GM18519 (cell line): ENCODE data around the gene PHACTR1.
"Not testable (repeated sequence)": the region's sequence is repeated elsewhere in the genome, so short reads cannot be mapped to it uniquely, and the experiment has no call there.

Experiments
- ATAC-seq: cut with Tn5 transposase; IDR thresholded peaks from one replicate; pipeline ENCODE4 v1.9.1; 2021; ENCODE audit warnings: mild to moderate bottlenecking, moderate library complexity; ENCODE audit not compliant: unreplicated experiment, low FRiP score

PHACTR1 gene

GRCh38 chr6:12748815-12749521 lies 32.4 kb downstream of the PHACTR1 start:
- ATAC-seq, result no peak

- no peak for ATAC-seq
These were observed 33.2 kb downstream of the PHACTR1 start for GRCh38 chr6:12749531-12750379.

GRCh38 chr6:12750416-12750815 lies 33.8 kb downstream of the PHACTR1 start:
- no peak for ATAC-seq

GRCh38 chr6:12751694-12752325 lies 35.2 kb downstream of the PHACTR1 start:
- ATAC-seq, result no peak

- no peak for ATAC-seq
These were observed 36.5 kb downstream of the PHACTR1 start for GRCh38 chr6:12753036-12753435.

GRCh38 chr6:12760226-12760625 lies 43.7 kb downstream of the PHACTR1 start:
- no peak for ATAC-seq

- no peak for ATAC-seq
These were observed 44.3 kb downstream of the PHACTR1 start for GRCh38 chr6:12760911-12761310.

GRCh38 chr6:12761376-12762115 lies 45.0 kb downstream of the PHACTR1 start:
- ATAC-seq, result no peak

- ATAC-seq, result not testable (repeated sequence)
These were observed 46.3 kb downstream of the PHACTR1 start for GRCh38 chr6:12762731-12763434.

GRCh38 chr6:12766365-12766764 lies 49.8 kb downstream of the PHACTR1 start:
- ATAC-seq, result no peak

GRCh38 chr6:12767016-12767415 lies 50.4 kb downstream of the PHACTR1 start:
- ATAC-seq, result no peak

- ATAC-seq, result no peak
These were observed 53.1 kb downstream of the PHACTR1 start for GRCh38 chr6:12769556-12770256.

GRCh38 chr6:12772416-12772815 lies 55.8 kb downstream of the PHACTR1 start:
- ATAC-seq, result no peak

- ATAC-seq, result no peak
These were observed 59.7 kb downstream of the PHACTR1 start for GRCh38 chr6:12776291-12776690.

GRCh38 chr6:12779772-12780171 lies 63.2 kb downstream of the PHACTR1 start:
- no peak for ATAC-seq

- no peak for ATAC-seq
These were observed 65.6 kb downstream of the PHACTR1 start for GRCh38 chr6:12782136-12782535.

- no peak for ATAC-seq
These were observed 68.7 kb downstream of the PHACTR1 start for GRCh38 chr6:12785301-12785700.

GRCh38 chr6:12785921-12786320 lies 69.4 kb downstream of the PHACTR1 start:
- ATAC-seq, result no peak

- no peak for ATAC-seq
These were observed 74.8 kb downstream of the PHACTR1 start for GRCh38 chr6:12791371-12791770.
